ENCODE results near the gene HES5.

DNA sequence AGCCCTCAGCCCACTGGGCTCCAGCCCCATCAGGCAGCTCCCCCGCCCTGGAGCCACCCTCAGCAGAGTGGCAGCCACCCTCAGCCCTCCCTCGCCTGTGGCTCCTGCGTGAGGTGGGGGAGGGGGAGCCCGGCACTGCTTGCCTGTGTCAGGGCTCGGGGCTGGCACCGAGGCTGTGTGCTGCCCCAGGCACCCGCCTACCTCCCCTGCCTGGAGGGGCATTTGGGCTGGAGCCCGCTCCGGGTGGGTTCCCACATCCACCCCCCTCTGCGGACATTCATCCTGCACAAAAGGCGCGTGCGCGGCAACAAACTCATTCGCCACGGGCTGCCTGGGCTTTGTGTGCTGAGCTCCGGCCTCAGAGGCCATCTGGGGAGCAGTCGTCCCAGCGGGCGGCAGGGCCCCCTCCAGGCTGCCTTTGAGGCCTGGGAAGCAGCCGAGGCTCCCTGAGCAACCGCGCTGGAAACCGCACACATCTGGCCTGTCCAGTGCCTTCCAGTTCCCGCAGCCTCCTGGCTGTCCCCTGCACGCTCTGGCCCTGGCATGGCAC lies 13.6 kb upstream of the HES5 start:
- TF ChIP-seq RAD21 (IDR thresholded peaks at IDR 0.05; ENCODE audit: low read length), result no peak
- TF ChIP-seq, protein P1, sequence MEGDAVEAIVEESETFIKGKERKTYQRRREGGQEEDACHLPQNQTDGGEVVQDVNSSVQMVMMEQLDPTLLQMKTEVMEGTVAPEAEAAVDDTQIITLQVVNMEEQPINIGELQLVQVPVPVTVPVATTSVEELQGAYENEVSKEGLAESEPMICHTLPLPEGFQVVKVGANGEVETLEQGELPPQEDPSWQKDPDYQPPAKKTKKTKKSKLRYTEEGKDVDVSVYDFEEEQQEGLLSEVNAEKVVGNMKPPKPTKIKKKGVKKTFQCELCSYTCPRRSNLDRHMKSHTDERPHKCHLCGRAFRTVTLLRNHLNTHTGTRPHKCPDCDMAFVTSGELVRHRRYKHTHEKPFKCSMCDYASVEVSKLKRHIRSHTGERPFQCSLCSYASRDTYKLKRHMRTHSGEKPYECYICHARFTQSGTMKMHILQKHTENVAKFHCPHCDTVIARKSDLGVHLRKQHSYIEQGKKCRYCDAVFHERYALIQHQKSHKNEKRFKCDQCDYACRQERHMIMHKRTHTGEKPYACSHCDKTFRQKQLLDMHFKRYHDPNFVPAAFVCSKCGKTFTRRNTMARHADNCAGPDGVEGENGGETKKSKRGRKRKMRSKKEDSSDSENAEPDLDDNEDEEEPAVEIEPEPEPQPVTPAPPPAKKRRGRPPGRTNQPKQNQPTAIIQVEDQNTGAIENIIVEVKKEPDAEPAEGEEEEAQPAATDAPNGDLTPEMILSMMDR (conservative IDR thresholded peaks at IDR 0.05; ENCODE audit: low read depth, low read length), result no peak
- TF ChIP-seq POLR2A (IDR thresholded peaks at IDR 0.05; ENCODE audit: low read depth, low read length), result no peak
- TF ChIP-seq MAZ (IDR thresholded peaks at IDR 0.05; ENCODE audit: borderline replicate concordance, low read depth, low read length), result no peak
- TF ChIP-seq MXI1 (IDR thresholded peaks at IDR 0.05; ENCODE audit: borderline replicate concordance, low read depth, low read length), result no peak
